ENCODE data around the gene GRID2.

The GRID2 gene

GRCh38 chr4:93433840-93434239 lies 1130.1 kb downstream of the GRID2 start:
- H3K9me3 ChIP-seq = no peaks in the 10 kb centered on the region
- no peaks in the 10 kb centered on the region for H3K36me3 ChIP-seq
- no peak for DNase-seq
- no peak overlapping the region for H3K4me3 ChIP-seq (ENCODE audit: low read depth, low read length)
- H3K4me1 ChIP-seq = no peaks in the 10 kb centered on the region
- no peaks in the 10 kb centered on the region for H3K27me3 ChIP-seq
- no peak for TF ChIP-seq CTCF (IDR thresholded peaks at IDR 0.05; ENCODE audit: low read depth, low read length)

- H3K9me3 ChIP-seq = no peaks in the 10 kb centered on the region
- no peak overlapping the region for H3K4me3 ChIP-seq (ENCODE audit: low read depth, low read length)
- DNase-seq = no peak
- no peaks in the 10 kb centered on the region for H3K4me1 ChIP-seq
- no peak for TF ChIP-seq CTCF (IDR thresholded peaks at IDR 0.05; ENCODE audit: low read depth, low read length)
- no peaks in the 10 kb centered on the region for H3K36me3 ChIP-seq
- no peaks in the 10 kb centered on the region for H3K27me3 ChIP-seq
Observed at GRCh38 chr4:93436000-93436626, 1132.3 kb downstream of the GRID2 start.

GRCh38 chr4:93437991-93438390 lies 1134.2 kb downstream of the GRID2 start:
- Histone ChIP-seq H3K4me3 (ENCODE audit: low read depth, low read length) (no peak overlapping the region), H3K36me3 (no peaks in the 10 kb centered on the region), H3K4me1 (no peaks in the 10 kb centered on the region), H3K9me3 (no peaks in the 10 kb centered on the region), H3K27me3 (no peaks in the 10 kb centered on the region)
- no peak for TF ChIP-seq CTCF (IDR thresholded peaks at IDR 0.05; ENCODE audit: low read depth, low read length)
- no peak for DNase-seq

GRCh38 chr4:93444860-93445259 lies 1141.1 kb downstream of the GRID2 start:
- Histone ChIP-seq H3K36me3 (no peaks in the 10 kb centered on the region), H3K4me3 (ENCODE audit: low read depth, low read length) (no peak overlapping the region), H3K9me3 (no peaks in the 10 kb centered on the region), H3K4me1 (no peaks in the 10 kb centered on the region), H3K27me3 (no peaks in the 10 kb centered on the region)
- TF ChIP-seq CTCF (IDR thresholded peaks at IDR 0.05; ENCODE audit: low read depth, low read length) = no peak
- DNase-seq = no peak

- Histone ChIP-seq H3K9me3 (no peaks in the 10 kb centered on the region), H3K36me3 (no peaks in the 10 kb centered on the region), H3K4me1 (no peaks in the 10 kb centered on the region), H3K27me3 (no peaks in the 10 kb centered on the region), H3K4me3 (ENCODE audit: low read depth, low read length) (no peak overlapping the region)
- TF ChIP-seq CTCF (IDR thresholded peaks at IDR 0.05; ENCODE audit: low read depth, low read length) = no peak
- DNase-seq = no peak
Observed at GRCh38 chr4:93446038-93446437, 1142.3 kb downstream of the GRID2 start.

GRCh38 chr4:93448691-93449293 lies 1145.0 kb downstream of the GRID2 start:
- Histone ChIP-seq H3K36me3 (no peaks in the 10 kb centered on the region), H3K4me1 (no peaks in the 10 kb centered on the region), H3K9me3 (no peaks in the 10 kb centered on the region), H3K4me3 (ENCODE audit: low read depth, low read length) (no peak overlapping the region), H3K27me3 (no peaks in the 10 kb centered on the region)
- no peak for DNase-seq
- no peak for TF ChIP-seq CTCF (IDR thresholded peaks at IDR 0.05; ENCODE audit: low read depth, low read length)
